Hippocampal formation (tissue), 2 donors: Measurements from ENCODE around the gene CLTC.
A peak's percentile ranks its signal among the peaks of the same experiment; 100 is the strongest.

Experiments used
- DNase-seq, 2 donors: peaks; one replicate each; lab custom pipeline; 2025; lab: John Stamatoyannopoulos, UW

CLTC gene

DNA sequence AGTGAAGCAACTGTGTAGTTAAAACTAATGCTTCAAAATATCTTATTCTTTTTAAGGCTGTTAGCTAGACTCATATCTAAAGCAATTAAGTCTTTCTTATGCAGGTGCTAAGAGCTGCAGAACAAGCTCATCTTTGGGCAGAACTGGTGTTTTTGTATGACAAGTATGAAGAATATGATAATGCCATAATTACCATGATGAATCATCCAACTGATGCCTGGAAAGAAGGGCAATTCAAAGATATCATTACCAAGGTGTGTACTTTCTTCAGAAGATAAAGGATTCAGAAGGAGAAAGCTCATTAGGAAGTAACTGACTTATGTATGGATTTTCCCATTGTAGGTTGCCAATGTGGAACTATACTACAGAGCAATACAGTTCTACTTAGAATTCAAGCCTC, 63.6 kb downstream of the CLTC start:
- DNase-seq: no peak

DNA sequence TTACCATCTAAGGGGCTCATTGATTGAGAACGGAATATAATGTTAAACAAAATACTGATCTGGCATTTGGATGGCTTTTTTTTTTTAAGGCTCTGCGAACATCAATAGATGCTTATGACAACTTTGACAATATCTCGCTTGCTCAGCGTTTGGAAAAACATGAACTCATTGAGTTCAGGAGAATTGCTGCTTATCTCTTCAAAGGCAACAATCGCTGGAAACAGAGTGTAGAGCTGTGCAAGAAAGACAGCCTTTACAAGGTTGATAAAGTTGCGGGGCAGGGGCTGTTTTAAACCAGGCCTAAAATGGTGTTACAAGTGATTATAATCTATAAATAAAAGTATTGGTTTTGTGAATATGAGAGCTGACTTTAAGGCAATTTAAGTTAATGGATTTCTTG, 65.3 kb downstream of the CLTC start:
- DNase-seq: no peak

- no peak for DNase-seq
Observed at GRCh38 chr17:59688008-59688407, 68.3 kb downstream of the CLTC start.

- DNase-seq: no peak
Observed at GRCh38 chr17:59688496-59688895, 68.8 kb downstream of the CLTC start.

DNA sequence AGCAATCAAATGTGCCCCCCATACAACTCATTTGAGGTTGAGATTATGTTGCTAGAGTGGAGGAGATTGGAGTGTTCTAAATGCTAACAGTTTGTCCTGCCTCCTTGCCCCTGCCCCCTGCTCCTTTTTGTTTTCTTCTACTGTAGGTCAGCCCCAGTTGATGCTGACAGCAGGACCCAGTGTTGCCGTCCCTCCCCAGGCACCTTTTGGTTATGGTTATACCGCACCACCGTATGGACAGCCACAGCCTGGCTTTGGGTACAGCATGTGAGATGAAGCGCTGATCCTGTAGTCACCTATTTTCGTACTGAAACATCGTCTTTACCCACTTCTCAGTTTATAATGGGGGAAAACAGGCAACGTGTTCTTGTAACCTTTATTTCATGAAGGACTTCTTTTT, 73.9 kb downstream of the CLTC start:
- no peak for DNase-seq

DNA sequence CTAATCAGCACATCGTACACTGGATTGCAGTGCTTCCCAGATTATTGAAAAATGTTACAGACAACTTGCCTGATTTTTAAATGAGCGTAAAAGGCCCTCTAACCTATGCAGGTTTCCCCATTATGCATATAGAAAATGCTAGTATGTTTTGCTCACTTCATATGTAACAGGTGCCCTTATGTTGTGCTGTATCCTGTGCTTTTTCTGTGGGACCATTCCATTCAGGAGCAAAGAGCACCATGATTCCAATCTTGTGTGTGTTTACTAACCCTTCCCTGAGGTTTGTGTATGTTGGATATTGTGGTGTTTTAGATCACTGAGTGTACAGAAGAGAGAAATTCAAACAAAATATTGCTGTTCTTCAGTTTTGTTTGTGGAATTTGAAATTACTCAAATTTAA, 74.6 kb downstream of the CLTC start:
- no peak for DNase-seq

DNA sequence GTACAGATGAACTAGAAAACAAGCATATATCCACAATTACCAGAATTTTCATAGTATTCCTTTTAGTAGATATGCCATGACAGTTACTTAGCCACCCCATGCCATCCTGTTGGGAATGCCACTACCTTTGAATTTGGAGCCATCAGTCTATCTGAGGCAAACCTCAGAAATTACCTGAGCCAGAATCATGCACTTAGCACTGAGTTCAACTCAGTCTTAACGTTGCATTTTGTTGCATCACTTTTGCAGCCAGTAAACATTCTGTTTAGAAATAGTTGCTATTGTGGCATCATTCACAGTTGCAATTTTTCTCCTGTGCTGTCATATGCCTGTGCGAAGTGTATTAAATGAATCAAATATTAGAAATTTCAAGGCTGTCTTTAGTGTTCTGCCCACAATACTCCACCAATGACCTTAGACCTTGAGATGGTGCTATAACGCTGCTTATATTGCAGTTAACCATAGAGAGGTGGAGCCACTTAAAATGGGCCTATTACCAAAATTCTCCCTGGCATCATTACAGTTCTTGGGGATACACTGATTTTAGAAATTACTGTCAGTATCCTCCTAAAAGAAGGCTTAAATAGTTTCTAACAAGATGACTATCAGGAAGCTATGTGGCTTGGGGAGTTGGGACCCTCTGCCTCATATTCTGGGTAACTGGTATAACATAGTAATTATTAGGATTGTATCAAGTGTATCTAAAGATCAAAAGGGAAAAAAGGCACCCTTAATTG, 76.4 kb downstream of the CLTC start:
- no peak for DNase-seq

DNA sequence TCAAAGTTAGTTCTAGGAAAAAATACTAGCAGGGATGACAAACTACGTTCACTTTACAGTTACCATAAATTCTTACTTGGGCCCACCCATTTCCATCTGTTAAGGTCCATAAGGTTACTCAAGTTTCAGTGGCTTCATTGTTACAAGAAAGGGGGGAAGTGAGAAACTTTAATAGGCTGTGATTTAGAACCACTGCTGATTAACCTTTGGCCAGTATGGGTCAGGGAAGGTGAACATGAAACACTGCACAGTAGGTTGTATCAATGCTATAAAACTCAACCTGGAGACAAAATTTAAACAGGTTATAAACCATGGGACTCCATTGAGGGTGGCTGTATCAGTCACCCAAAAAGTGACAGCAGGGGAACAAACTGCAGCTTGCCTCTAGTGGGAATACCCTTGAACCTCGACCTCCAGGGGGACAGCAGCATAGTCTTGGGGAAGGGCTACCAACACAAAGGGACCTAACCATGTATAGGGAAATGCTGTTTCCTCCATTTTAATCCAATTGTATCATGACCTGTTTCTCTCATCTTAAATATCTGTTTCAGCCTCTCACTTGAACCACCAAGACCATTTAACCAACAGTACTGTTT, 77.1 kb downstream of the CLTC start:
- DNase-seq: no peak

DNA sequence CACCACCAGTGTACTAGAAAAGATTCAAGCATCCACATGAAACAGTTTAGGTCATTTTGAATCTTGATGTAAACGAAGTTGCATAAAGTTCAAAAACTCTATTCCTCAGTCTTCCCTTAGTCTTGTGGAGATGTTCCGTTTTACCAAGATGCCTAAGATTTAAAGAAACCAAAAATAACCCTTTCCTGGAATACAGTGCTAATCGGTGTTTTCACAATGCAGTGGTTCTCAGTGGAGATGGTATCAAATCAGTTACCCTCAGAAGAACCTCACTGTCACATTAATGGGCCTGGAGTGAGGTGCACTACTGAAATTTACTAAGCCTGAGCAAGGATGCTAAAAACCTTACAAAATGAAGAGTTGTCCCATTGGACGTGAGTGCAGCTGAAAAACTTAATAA, 78.4 kb downstream of the CLTC start:
- no peak for DNase-seq

GRCh38 chr17:59699218-59699617, 79.5 kb downstream of the CLTC start:
- DNase-seq: no peak

GRCh38 chr17:59699786-59700185, 80.1 kb downstream of the CLTC start:
- no peak for DNase-seq

- no peak for DNase-seq
Observed at GRCh38 chr17:59702304-59702703, 82.6 kb downstream of the CLTC start.

- DNase-seq: peak; percentile 99
Observed at GRCh38 chr17:59707149-59707970, 87.7 kb downstream of the CLTC start, which contains the start of the genes PTRH2 and VMP1. Gene PTRH2, minus strand, starts transcription at chr17:59707430. Its CDS starts 9,452 bp downstream, at chr17:59697978. Gene VMP1, plus strand, starts transcription at chr17:59707654. Its CDS starts 23,793 bp downstream, at chr17:59731447.

- peak in 1 of 2 donors; percentile 27 for DNase-seq
Observed at GRCh38 chr17:59707971-59708430, 88.3 kb downstream of the CLTC start.

DNA sequence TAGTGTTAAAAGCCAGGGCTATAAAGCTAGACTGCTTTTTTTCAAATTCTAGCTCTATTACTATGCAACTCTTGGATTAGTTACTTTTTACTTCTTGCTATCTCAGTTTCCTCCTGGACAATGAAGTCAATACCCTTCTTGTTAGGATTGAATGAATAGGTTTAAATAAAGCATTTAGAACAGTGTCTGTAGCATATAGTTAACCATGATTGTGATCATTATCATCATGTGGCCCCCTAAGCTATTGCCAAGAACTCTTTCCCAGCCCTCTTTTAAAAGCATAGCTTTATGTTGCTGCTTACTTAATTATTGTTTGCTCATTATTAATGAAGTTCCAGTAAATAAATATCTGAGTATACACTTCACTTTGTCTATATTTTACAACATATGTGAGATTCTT, 92.2 kb downstream of the CLTC start:
- no peak for DNase-seq

DNA sequence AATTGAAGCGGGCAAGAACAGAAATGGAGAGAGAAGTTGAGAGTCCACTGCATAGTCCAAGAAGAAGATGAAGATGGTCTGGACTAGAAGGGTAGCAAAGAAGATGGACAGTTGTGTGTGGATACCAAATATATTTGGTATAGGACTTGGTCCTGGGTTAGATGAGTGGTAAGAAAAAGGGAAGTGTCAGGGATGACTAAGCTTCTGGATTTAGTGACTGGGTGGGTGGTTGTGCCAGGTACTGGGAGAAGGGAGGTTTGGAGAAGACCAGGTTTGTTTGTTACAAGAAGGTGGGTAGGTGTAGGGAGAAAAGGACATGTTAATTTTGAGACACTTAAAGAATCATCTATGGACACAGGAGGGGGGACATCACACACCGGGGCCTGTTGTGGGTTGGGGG, 93.2 kb downstream of the CLTC start:
- no peak for DNase-seq

- no peak for DNase-seq
Observed at GRCh38 chr17:59714255-59714654, 94.6 kb downstream of the CLTC start.

- DNase-seq: no peak
Observed at GRCh38 chr17:59716427-59716826, 96.7 kb downstream of the CLTC start.

- peak in 1 of 2 donors; percentile 71 for DNase-seq
Observed at GRCh38 chr17:59719526-59719925, 99.8 kb downstream of the CLTC start.

DNA sequence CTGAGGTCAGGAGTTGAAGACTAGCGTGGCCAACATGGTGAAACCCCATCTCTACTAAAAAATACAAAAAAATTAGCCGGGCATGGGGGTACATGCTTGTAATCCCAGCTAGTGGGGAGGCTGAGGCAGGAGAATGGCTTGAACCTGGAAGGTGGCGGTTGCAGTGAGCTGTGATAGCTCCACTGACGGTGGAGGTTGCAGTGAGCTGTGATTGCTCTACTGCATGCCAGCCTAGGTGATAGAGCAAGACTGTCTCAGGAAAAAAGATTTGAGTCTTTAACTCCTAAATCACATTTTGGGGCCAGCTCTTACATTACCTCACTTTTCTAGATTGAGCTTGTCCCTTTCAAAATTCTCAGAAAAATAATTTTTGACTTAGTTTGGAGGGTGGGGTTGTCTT, 102.9 kb downstream of the CLTC start:
- no peak for DNase-seq

DNA sequence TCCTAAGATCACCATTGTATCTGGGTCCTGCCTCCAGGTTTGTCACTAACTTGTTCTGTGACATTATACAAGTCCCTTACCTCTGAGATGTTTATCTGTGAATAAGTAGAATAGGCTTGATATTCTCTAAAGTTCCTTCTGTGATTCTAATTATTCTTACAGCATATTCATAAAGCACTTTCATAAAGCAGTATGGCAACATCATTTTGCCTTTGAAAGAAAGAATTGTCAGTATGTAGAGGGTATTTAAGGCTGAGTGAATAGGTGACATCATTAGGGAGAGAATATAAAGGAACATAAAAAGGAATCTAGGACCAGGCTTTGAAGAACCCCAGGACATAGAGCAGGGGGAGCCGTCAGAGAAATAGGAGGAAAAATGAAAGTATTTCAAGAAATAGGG, 103.3 kb downstream of the CLTC start:
- no peak for DNase-seq

DNA sequence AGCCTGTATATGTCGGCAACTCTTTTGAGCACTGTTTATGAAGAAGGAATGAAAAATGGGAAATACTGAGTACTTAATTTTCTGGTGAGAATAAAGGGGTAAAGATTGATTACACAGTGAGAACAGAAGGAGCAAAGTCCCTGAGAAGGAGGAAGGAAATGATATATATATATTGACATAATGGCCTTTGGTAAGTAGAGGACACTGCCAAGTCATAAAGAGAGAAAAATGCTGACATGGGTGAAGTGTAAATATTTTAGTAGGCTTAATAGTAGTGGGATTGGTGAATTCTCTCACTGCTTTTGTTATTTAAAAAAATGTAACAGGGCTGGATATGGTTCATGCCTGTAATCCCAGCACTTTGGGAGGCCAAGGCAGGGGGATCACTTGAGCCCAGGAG, 103.9 kb downstream of the CLTC start:
- no peak for DNase-seq

- DNase-seq: peak in 1 of 2 donors; percentile 21
Observed at GRCh38 chr17:59725691-59726090, 106.0 kb downstream of the CLTC start.
